ENCODE data around the gene RHOT1. TPM values are rescaled to one million over a fixed set of nuclear protein-coding genes. Genes with fewer than 3 reads are reported as not detected.

RHOT1 gene
- polyA plus RNA-seq, 1 experiment: 27.4 TPM

DNA sequence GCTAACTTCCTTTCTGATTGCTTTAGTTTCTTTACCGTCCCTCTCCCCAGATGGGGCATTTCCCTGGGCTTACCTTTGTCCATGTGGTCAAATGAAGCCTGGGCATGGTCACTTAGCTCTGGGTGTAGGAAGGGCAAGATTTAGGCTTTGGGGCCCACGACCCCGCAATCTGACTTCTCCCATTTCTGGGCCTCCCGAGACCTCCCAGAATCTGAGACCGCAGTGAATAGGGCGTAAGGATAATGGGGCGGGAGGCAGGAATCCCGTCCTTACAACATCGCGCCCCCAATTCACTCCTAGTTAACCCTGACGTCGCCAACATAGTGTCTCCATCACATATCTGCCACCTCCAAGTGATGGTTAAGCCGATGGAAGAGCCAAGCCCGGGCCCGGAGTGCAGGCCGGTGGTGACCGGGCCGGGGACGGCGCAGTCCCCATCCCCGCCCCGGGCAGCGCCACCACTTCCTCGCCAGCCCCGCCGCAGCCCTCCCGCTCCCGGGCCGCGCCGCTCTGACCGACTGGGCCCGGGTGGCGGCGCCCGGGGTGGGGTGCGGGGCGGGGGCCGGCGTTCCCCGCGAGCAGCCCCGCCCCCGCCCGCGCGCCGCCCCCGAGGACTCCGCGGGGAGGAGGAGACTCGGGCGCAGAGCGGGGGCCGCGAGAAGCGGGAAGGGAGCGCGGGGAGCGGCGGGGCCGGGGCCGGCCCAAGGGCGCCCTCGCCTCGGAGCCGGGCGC is 123.1 kb downstream of the RHOT1 start, which contains the start of gene RHBDL3:
Gene RHBDL3 (plus strand): TSS at position 641 of the 732 bp plus-strand sequence. CDS start 358 bp downstream, outside the sequence.
- CTCF ChIA-PET: interaction anchor here (0.7 to 1.1 kb wide), 2 partner anchors 11 to 35 kb away, joined by 3 read pairs; no protein-coding TSS in a partner anchor
- TF ChIP-seq, protein P1, sequence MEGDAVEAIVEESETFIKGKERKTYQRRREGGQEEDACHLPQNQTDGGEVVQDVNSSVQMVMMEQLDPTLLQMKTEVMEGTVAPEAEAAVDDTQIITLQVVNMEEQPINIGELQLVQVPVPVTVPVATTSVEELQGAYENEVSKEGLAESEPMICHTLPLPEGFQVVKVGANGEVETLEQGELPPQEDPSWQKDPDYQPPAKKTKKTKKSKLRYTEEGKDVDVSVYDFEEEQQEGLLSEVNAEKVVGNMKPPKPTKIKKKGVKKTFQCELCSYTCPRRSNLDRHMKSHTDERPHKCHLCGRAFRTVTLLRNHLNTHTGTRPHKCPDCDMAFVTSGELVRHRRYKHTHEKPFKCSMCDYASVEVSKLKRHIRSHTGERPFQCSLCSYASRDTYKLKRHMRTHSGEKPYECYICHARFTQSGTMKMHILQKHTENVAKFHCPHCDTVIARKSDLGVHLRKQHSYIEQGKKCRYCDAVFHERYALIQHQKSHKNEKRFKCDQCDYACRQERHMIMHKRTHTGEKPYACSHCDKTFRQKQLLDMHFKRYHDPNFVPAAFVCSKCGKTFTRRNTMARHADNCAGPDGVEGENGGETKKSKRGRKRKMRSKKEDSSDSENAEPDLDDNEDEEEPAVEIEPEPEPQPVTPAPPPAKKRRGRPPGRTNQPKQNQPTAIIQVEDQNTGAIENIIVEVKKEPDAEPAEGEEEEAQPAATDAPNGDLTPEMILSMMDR (IDR thresholded peaks at IDR 0.05; ENCODE audit: insufficient read depth, low read depth, low read length): no peak
- Histone ChIP-seq H3K4me3 (ENCODE audit: low read depth, low read length) (peak within 1 kb of the TSS; percentile 25), H3K36me3 (ENCODE audit: control insufficient read depth, insufficient read depth, low read length) (no peaks in the 10 kb centered on the region), H3K27me3 (ENCODE audit: control insufficient read depth, insufficient read depth, low read length) (peaks cover 52% of the 10 kb centered on the region)
- DNase-seq (ENCODE audit: low read depth): no peak
- POLR2A ChIA-PET: no interaction called here

DNA sequence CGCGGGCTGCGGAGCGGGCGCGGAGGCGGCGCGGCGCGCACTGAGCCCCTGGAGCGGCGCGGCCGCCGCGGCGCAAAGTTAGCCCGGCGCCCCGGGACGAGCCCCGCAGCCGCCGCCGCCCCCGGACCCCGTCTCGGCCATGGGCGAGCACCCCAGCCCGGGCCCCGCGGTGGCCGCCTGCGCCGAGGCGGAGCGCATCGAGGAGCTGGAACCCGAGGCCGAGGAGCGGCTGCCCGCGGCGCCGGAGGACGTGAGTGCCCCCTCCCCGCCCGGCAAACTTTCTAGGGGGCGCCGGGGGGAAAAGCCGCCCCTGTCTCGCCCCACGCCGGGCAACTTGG is 123.7 kb downstream of the RHOT1 start:
- ChIA-PET POLR2A (no interaction called here), CTCF (no interaction called here)
- TF ChIP-seq, protein P1 (IDR thresholded peaks at IDR 0.05; ENCODE audit: insufficient read depth, low read depth, low read length): no peak
- DNase-seq (ENCODE audit: low read depth): no peak
- Histone ChIP-seq H3K27me3 (ENCODE audit: control insufficient read depth, insufficient read depth, low read length) (peaks cover 54% of the 10 kb centered on the region), H3K4me3 (ENCODE audit: low read depth, low read length) (peak overlapping the region; percentile 25), H3K36me3 (ENCODE audit: control insufficient read depth, insufficient read depth, low read length) (no peaks in the 10 kb centered on the region)

DNA sequence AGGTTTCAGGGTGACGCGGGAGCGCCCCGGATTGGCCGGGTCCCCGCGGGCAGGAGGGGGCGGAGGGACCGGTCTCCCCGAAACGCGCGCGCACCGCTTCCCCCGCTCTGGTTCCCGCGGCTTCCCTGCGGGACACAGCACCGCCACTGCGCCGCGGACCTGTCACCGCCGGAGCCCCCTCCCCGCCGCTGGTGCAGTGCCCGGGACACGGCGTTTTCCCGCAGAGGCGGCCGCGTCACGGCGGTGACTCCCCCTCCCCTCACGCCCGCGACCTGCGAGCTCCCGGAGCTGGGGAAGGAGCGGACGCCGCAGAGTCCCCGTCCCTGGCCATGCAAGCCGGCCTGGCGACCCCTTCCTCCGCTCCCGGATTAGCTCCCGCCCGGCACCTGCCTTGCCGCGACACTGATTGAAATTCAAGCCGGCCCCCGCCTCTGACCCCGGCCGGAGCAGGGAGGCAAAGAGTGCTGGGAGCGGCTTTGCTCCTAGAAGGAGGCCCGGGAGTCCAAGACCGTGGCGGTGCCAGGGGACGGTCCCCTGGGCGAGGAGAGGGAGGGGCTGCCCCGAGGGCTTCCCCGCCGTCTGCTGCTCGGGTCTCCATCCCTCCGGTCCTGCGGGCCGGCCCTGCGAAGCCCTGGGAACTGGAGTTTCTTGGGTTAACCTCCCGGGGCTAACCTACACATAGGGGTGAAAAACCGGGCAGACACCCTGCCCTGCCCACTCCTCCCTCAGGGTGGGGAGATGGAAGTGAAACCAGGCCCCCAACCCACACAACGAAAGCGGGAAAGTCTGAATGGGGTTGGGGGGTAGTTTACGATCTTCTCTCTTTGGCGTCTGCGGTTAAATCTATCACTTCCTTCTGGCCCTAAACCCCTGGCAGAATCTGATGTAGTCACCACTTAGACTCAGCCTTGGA is 124.3 kb downstream of the RHOT1 start:
- peaks cover 52% of the 10 kb centered on the region for H3K27me3 ChIP-seq (ENCODE audit: control insufficient read depth, insufficient read depth, low read length)
- peak overlapping the region; percentile 25 for H3K4me3 ChIP-seq (ENCODE audit: low read depth, low read length)
- H3K36me3 ChIP-seq (ENCODE audit: control insufficient read depth, insufficient read depth, low read length): no peaks in the 10 kb centered on the region
- POLR2A ChIA-PET: no interaction called here
- DNase-seq (ENCODE audit: low read depth): no peak
- TF ChIP-seq, protein P1 (IDR thresholded peaks at IDR 0.05; ENCODE audit: insufficient read depth, low read depth, low read length): no peak
- CTCF ChIA-PET: no interaction called here

- TF ChIP-seq, protein P1 (IDR thresholded peaks at IDR 0.05; ENCODE audit: insufficient read depth, low read depth, low read length): no peak
- Histone ChIP-seq H3K27me3 (ENCODE audit: control insufficient read depth, insufficient read depth, low read length) (peaks cover 43% of the 10 kb centered on the region), H3K4me3 (ENCODE audit: low read depth, low read length) (no peak overlapping the region), H3K36me3 (ENCODE audit: control insufficient read depth, insufficient read depth, low read length) (no peaks in the 10 kb centered on the region)
- ChIA-PET CTCF (no interaction called here), POLR2A (no interaction called here)
- no peak for DNase-seq (ENCODE audit: low read depth)
Measured at GRCh38 chr17:32267690-32268205, 125.4 kb downstream of the RHOT1 start.

- TF ChIP-seq, protein P1 (IDR thresholded peaks at IDR 0.05; ENCODE audit: insufficient read depth, low read depth, low read length): no peak
- H3K36me3 ChIP-seq (ENCODE audit: control insufficient read depth, insufficient read depth, low read length): no peaks in the 10 kb centered on the region
- DNase-seq (ENCODE audit: low read depth): no peak
- ChIA-PET CTCF (no interaction called here), POLR2A (no interaction called here)
- no peak overlapping the region for H3K4me3 ChIP-seq (ENCODE audit: low read depth, low read length)
- peaks cover 38% of the 10 kb centered on the region for H3K27me3 ChIP-seq (ENCODE audit: control insufficient read depth, insufficient read depth, low read length)
Measured at GRCh38 chr17:32268734-32269288, 126.5 kb downstream of the RHOT1 start.

Data from BJ (cell line).